Endothelial cell of umbilical vein (primary cell): Measurements from ENCODE around the gene PPP1R8.

ENCODE experiments used
- EZH2 ChIP-seq: IDR thresholded peaks from 2 replicates; pipeline ENCODE4 v1.6.1; 2012; ENCODE audit warnings: borderline replicate concordance, low read depth, mild to moderate bottlenecking, moderate library complexity, low read length, inconsistent platforms; ENCODE audit not compliant: severe bottlenecking
- POLR2A ChIP-seq: IDR thresholded peaks from 2 replicates; pipeline ENCODE4 v1.6.1; 2012; ENCODE audit warnings: low read depth, mild to moderate bottlenecking, control low read depth, low read length
- POLR2AphosphoS5 ChIP-seq: IDR thresholded peaks from 2 replicates; pipeline ENCODE4 v1.6.1; 2012; ENCODE audit warnings: low read depth, mild to moderate bottlenecking, control low read depth, low read length, moderate library complexity; ENCODE audit not compliant: insufficient read depth
- TF ChIP-seq, protein P1 (sequence below), 2 donors: IDR thresholded peaks; 1 replicate in 1 of 2; 2 replicates in 1 of 2; pipeline ENCODE4 v1.5.1; 2011; ENCODE audit warnings: low read length in 2 of 2, mild to moderate bottlenecking in 2 of 2, moderate library complexity in 2 of 2, control low read depth in 1 of 2, inconsistent platforms in 1 of 2, low read depth in 1 of 2; ENCODE audit not compliant: insufficient read depth in 1 of 2; ENCODE audit errors: extremely low read depth in 1 of 2

- TF ChIP-seq, protein P1, sequence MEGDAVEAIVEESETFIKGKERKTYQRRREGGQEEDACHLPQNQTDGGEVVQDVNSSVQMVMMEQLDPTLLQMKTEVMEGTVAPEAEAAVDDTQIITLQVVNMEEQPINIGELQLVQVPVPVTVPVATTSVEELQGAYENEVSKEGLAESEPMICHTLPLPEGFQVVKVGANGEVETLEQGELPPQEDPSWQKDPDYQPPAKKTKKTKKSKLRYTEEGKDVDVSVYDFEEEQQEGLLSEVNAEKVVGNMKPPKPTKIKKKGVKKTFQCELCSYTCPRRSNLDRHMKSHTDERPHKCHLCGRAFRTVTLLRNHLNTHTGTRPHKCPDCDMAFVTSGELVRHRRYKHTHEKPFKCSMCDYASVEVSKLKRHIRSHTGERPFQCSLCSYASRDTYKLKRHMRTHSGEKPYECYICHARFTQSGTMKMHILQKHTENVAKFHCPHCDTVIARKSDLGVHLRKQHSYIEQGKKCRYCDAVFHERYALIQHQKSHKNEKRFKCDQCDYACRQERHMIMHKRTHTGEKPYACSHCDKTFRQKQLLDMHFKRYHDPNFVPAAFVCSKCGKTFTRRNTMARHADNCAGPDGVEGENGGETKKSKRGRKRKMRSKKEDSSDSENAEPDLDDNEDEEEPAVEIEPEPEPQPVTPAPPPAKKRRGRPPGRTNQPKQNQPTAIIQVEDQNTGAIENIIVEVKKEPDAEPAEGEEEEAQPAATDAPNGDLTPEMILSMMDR (IDR thresholded peaks at IDR 0.05; ENCODE audit: extremely low read depth in 1 of 2, insufficient read depth in 1 of 2, low read depth in 1 of 2, low read length in 2 of 2): no peak
- TF ChIP-seq POLR2AphosphoS5 (no peak), POLR2A (no peak), EZH2 (no peak)
Measured at GRCh38 chr1:27795601-27796000, 35.0 kb upstream of the PPP1R8 start.
